Keratinocyte (primary cell): ENCODE results near the gene CABP2. TPM values are rescaled to one million over a fixed set of nuclear protein-coding genes. Genes with fewer than 3 reads are reported as not detected.
A peak's percentile ranks its signal among the peaks of the same experiment; 100 is the strongest.

Experiments used
- DNase-seq: peaks from one replicate; pipeline ENCODE4 v3.0.0-alpha.2; 2011; ENCODE audit warnings: low read depth, missing footprints, low spot score
- FAIRE-seq: peaks from 2 replicates; lab custom pipeline; 2011; peaks lifted over from hg19 to GRCh38; lab: Jason Lieb, UNC
- H2AFZ ChIP-seq: 2 replicates; pipeline ENCODE4 v1.6.0; 2012; ENCODE audit warnings: low read length, control low read depth, inconsistent platforms; ENCODE audit not compliant: control insufficient read depth
- H3K27ac ChIP-seq: 2 replicates; pipeline ENCODE4 v1.5.1; 2011; ENCODE audit warnings: low read length; ENCODE audit not compliant: control insufficient read depth, insufficient read depth
- H3K27me3 ChIP-seq: 3 replicates; pipeline ENCODE4 v1.6.0; 2011; ENCODE audit warnings: low read length; ENCODE audit not compliant: control insufficient read depth, insufficient read depth; ENCODE audit errors: extremely low read depth
- H3K36me3 ChIP-seq, 2 experiments: 2 replicates in 1 of 2; 3 replicates in 1 of 2; pipeline ENCODE4 v1.5.1; 2011; ENCODE audit warnings: low read length in 2 of 2, mild to moderate bottlenecking in 1 of 2; ENCODE audit not compliant: control insufficient read depth in 2 of 2, insufficient read depth in 2 of 2; ENCODE audit errors: extremely low read depth in 1 of 2
- H3K4me1 ChIP-seq: 3 replicates; pipeline ENCODE4 v1.5.1; 2011; ENCODE audit warnings: low read length; ENCODE audit not compliant: control insufficient read depth, insufficient read depth; ENCODE audit errors: extremely low read depth
- H3K4me2 ChIP-seq: 3 replicates; pipeline ENCODE4 v1.6.0; 2011; ENCODE audit warnings: low read depth, low read length; ENCODE audit not compliant: control insufficient read depth, insufficient read depth; ENCODE audit errors: extremely low read depth
- H3K4me3 ChIP-seq, 3 experiments: fragments of 200-600 bp in 1 of 3; sonication (generic) in 1 of 3; 2 replicates in 2 of 3; 3 replicates in 1 of 3; pipeline ENCODE4 v1.5.1; 2011 to 2016; ENCODE audit warnings: low read length in 3 of 3, mild to moderate bottlenecking in 3 of 3, control low read depth in 2 of 3, inconsistent platforms in 1 of 3, low read depth in 1 of 3, mixed read lengths in 1 of 3, mixed run types in 1 of 3, moderate library complexity in 1 of 3; ENCODE audit not compliant: control insufficient read depth in 2 of 3, insufficient read depth in 2 of 3; ENCODE audit errors: extremely low read depth in 1 of 3
- H3K79me2 ChIP-seq: 2 replicates; pipeline ENCODE4 v1.6.0; 2012; ENCODE audit warnings: low read length; ENCODE audit not compliant: control insufficient read depth, insufficient read depth
- H3K9ac ChIP-seq: 3 replicates; pipeline ENCODE4 v1.6.0; 2011; ENCODE audit warnings: low read length; ENCODE audit not compliant: control insufficient read depth, insufficient read depth; ENCODE audit errors: extremely low read depth
- H3K9me1 ChIP-seq: 3 replicates; pipeline ENCODE4 v1.6.0; 2011; ENCODE audit warnings: low read length; ENCODE audit not compliant: control insufficient read depth, insufficient read depth; ENCODE audit errors: extremely low read depth
- H3K9me3 ChIP-seq: 2 replicates; pipeline ENCODE4 v1.5.1; 2012; ENCODE audit warnings: low read depth, low read length; ENCODE audit not compliant: control insufficient read depth
- H4K20me1 ChIP-seq: 3 replicates; pipeline ENCODE4 v1.6.0; 2011; ENCODE audit warnings: low read length; ENCODE audit not compliant: control insufficient read depth, insufficient read depth; ENCODE audit errors: extremely low read depth
- CTCF ChIP-seq, 3 experiments: IDR thresholded peaks in 1 of 3; conservative IDR thresholded peaks in 1 of 3; optimal IDR thresholded peaks in 1 of 3; 2 replicates in 2 of 3; 3 replicates in 1 of 3; pipeline versions ENCODE3 to v1.5.1; 2011; ENCODE audit warnings: low read length in 3 of 3, mild to moderate bottlenecking in 3 of 3, moderate library complexity in 2 of 3, control low read depth in 1 of 3, inconsistent platforms in 1 of 3; ENCODE audit not compliant: insufficient read depth in 2 of 3; ENCODE audit errors: extremely low read depth in 1 of 3
- EZH2 ChIP-seq: IDR thresholded peaks from one replicate; pipeline ENCODE4 v1.6.1; 2012; ENCODE audit warnings: inconsistent platforms, mild to moderate bottlenecking, low read length, moderate library complexity
- dilution Hi-C: fragments of 300-500 bp; cut with MboI; formaldehyde crosslinking; loops from one replicate; pipeline ENCODE4 v1.7.0; 2020; ENCODE audit warnings: low sequenced_read_pairs; ENCODE audit not compliant: extremely low pct_ligation_motif_present
- polyA plus RNA-seq, 5 experiments: library from polyadenylated mRNA; depleted of rRNA in 3 of 5; stranded (reverse) in 3 of 5; stranded (forward) in 1 of 5; unstranded in 1 of 5; fragments of >200 nt; gene quantifications; 1 replicate in 1 of 5; 2 replicates in 3 of 5; 3 replicates in 1 of 5; pipeline versions ENCODE4 v1.2.1 to v1.2.3, GENCODE V29; 2011 to 2012; ENCODE audit warnings: missing spikeins in 2 of 5, low read depth in 1 of 5, low replicate concordance in 1 of 5

CABP2 gene
- polyA plus RNA-seq, 1 donor (not counting 4 experiments of a cell fraction or from before 2014, with no cell fraction given): not detected

- no peaks in the 10 kb centered on the region for H3K36me3 ChIP-seq
- H3K79me2 ChIP-seq: peaks cover 15% of the 10 kb centered on the region
- TF ChIP-seq CTCF (optimal IDR thresholded peaks at IDR 0.05 in 1 of 3, IDR thresholded peaks at IDR 0.05 in 1 of 3, conservative IDR thresholded peaks at IDR 0.05 in 1 of 3; ENCODE audit: extremely low read depth in 1 of 3, insufficient read depth in 2 of 3, low read length in 3 of 3) (no peak), EZH2 (no peak)
- H3K27me3 ChIP-seq: no peaks in the 10 kb centered on the region
- H2AFZ ChIP-seq: peak within 1 kb of the TSS; percentile 94
- H4K20me1 ChIP-seq: no peaks in the 10 kb centered on the region
- no peaks in the 10 kb centered on the region for H3K9me3 ChIP-seq
- peak within 1 kb of the TSS; percentile 83 to 89 (median 88) for H3K4me3 ChIP-seq
- H3K9ac ChIP-seq: peak within 1 kb of the TSS; percentile 90
- FAIRE-seq (peak; percentile 68), DNase-seq (peak; percentile 96)
- H3K4me2 ChIP-seq: peak within 1 kb of the TSS; percentile 87
- dilution Hi-C loops: no loop called here
- no peaks in the 10 kb centered on the region for H3K9me1 ChIP-seq
- H3K4me1 ChIP-seq: peaks cover 27% of the 10 kb centered on the region
- peak within 1 kb of the TSS; percentile 93 for H3K27ac ChIP-seq
Observed at GRCh38 chr11:67507864-67508485, 15.3 kb downstream of the CABP2 start, which contains the start of gene CDK2AP2. Gene CDK2AP2, minus strand, starts transcription at chr11:67508162. Its CDS starts 80 bp downstream, at chr11:67508082.

GRCh38 chr11:67507242-67507863 is 15.9 kb downstream of the CABP2 start:
- Histone ChIP-seq H4K20me1 (no peaks in the 10 kb centered on the region), H3K4me2 (peak overlapping the region; percentile 87), H3K79me2 (peaks cover 15% of the 10 kb centered on the region), H2AFZ (peak overlapping the region; percentile 86), H3K9me3 (no peaks in the 10 kb centered on the region), H3K4me3 (peak overlapping the region; percentile 73 to 89 (median 88)), H3K27me3 (no peaks in the 10 kb centered on the region), H3K9ac (peak overlapping the region; percentile 74), H3K4me1 (peaks cover 27% of the 10 kb centered on the region), H3K27ac (peak overlapping the region; percentile 71), H3K36me3 (peaks cover 0 to 1% of the 10 kb centered on the region in 2 experiments), H3K9me1 (no peaks in the 10 kb centered on the region)
- TF ChIP-seq CTCF (optimal IDR thresholded peaks at IDR 0.05 in 1 of 3, IDR thresholded peaks at IDR 0.05 in 1 of 3, conservative IDR thresholded peaks at IDR 0.05 in 1 of 3; ENCODE audit: extremely low read depth in 1 of 3, insufficient read depth in 2 of 3, low read length in 3 of 3) (no peak), EZH2 (no peak)
- FAIRE-seq: no peak
- DNase-seq: peak; percentile 86
- dilution Hi-C loops: no loop called here
